Measurements from ENCODE around the gene DENND4A. TPM values are rescaled to one million over a fixed set of nuclear protein-coding genes. Genes with fewer than 3 reads are reported as not detected.

The DENND4A gene
- total RNA-seq, 1 donor from 2014 or later = 32.5 TPM

- no peaks in the 10 kb centered on the region for H3K4me1 ChIP-seq
- ATAC-seq (no peak), DNase-seq (no peak)
- no peak for TF ChIP-seq CTCF (IDR thresholded peaks at IDR 0.05)
- H3K36me3 ChIP-seq = peaks cover 38% of the 10 kb centered on the region
- no peaks in the 10 kb centered on the region for H3K27me3 ChIP-seq
- no peak overlapping the region for H3K27ac ChIP-seq
- intact Hi-C loops (cut with DNase I) = no loop called here
- no peak overlapping the region for H3K4me3 ChIP-seq
- H3K9me3 ChIP-seq = no peaks in the 10 kb centered on the region
These were observed 101.3 kb downstream of the DENND4A start for GRCh38 chr15:65690778-65691177.

- no peak overlapping the region for H3K27ac ChIP-seq
- DNase-seq (no peak), ATAC-seq (no peak)
- H3K36me3 ChIP-seq = peaks cover 33% of the 10 kb centered on the region
- TF ChIP-seq CTCF (IDR thresholded peaks at IDR 0.05) = no peak
- no peaks in the 10 kb centered on the region for H3K27me3 ChIP-seq
- no peaks in the 10 kb centered on the region for H3K4me1 ChIP-seq
- intact Hi-C loops (cut with DNase I) = no loop called here
- H3K9me3 ChIP-seq = no peaks in the 10 kb centered on the region
- no peak overlapping the region for H3K4me3 ChIP-seq
These were observed 101.9 kb downstream of the DENND4A start for GRCh38 chr15:65690173-65690572.

GRCh38 chr15:65688462-65688861 lies 103.6 kb downstream of the DENND4A start:
- intact Hi-C loops (cut with DNase I) = no loop called here
- Histone ChIP-seq H3K36me3 (peaks cover 33% of the 10 kb centered on the region), H3K9me3 (no peaks in the 10 kb centered on the region), H3K27me3 (no peaks in the 10 kb centered on the region), H3K4me3 (no peak overlapping the region), H3K4me1 (no peaks in the 10 kb centered on the region), H3K27ac (no peak overlapping the region)
- ATAC-seq (no peak), DNase-seq (no peak)
- TF ChIP-seq CTCF (IDR thresholded peaks at IDR 0.05) = no peak

GRCh38 chr15:65682404-65682911 lies 109.6 kb downstream of the DENND4A start:
- no peaks in the 10 kb centered on the region for H3K36me3 ChIP-seq
- DNase-seq (no peak), ATAC-seq (no peak)
- intact Hi-C loops (cut with DNase I) = no loop called here
- H3K4me3 ChIP-seq = no peak overlapping the region
- no peaks in the 10 kb centered on the region for H3K9me3 ChIP-seq
- no peaks in the 10 kb centered on the region for H3K4me1 ChIP-seq
- no peak overlapping the region for H3K27ac ChIP-seq
- H3K27me3 ChIP-seq = no peaks in the 10 kb centered on the region
- no peak for TF ChIP-seq CTCF (IDR thresholded peaks at IDR 0.05)

- TF ChIP-seq CTCF (IDR thresholded peaks at IDR 0.05) = no peak
- ATAC-seq (no peak), DNase-seq (no peak)
- peaks cover 6% of the 10 kb centered on the region for H3K36me3 ChIP-seq
- intact Hi-C loops (cut with DNase I) = no loop called here
- no peaks in the 10 kb centered on the region for H3K27me3 ChIP-seq
- no peaks in the 10 kb centered on the region for H3K4me1 ChIP-seq
- H3K27ac ChIP-seq = no peak overlapping the region
- H3K9me3 ChIP-seq = no peaks in the 10 kb centered on the region
- no peak overlapping the region for H3K4me3 ChIP-seq
These were observed 111.5 kb downstream of the DENND4A start for GRCh38 chr15:65680544-65680943.

GRCh38 chr15:65676123-65676522 lies 116.0 kb downstream of the DENND4A start:
- DNase-seq (no peak), ATAC-seq (no peak)
- Histone ChIP-seq H3K9me3 (no peaks in the 10 kb centered on the region), H3K27me3 (no peaks in the 10 kb centered on the region), H3K27ac (no peak overlapping the region), H3K4me1 (no peaks in the 10 kb centered on the region), H3K36me3 (peaks cover 47% of the 10 kb centered on the region), H3K4me3 (no peak overlapping the region)
- intact Hi-C loops (cut with DNase I) = no loop called here
- TF ChIP-seq CTCF (IDR thresholded peaks at IDR 0.05) = no peak

All from upper lobe of right lung (tissue), 1 donor.